Liver (tissue), 3 donors: ENCODE measurements around the gene RHOT2.

Experiments
- EGR1 ChIP-seq, 2 donors: IDR thresholded peaks; 2 replicates each; pipeline ENCODE4 v1.6.1; 2016 to 2018; ENCODE audit warnings: antibody characterized with exemption in 2 of 2, low read depth in 2 of 2
- FOXA1 ChIP-seq: IDR thresholded peaks from 2 replicates; pipeline ENCODE4 v1.6.1; 2016; ENCODE audit warnings: antibody characterized with exemption
- GABPA ChIP-seq, 2 donors: IDR thresholded peaks in 1 of 2; conservative IDR thresholded peaks in 1 of 2; 2 replicates each; pipeline ENCODE4 v1.6.1; 2016; ENCODE audit warnings: antibody characterized with exemption in 2 of 2, mild to moderate bottlenecking in 1 of 2, moderate library complexity in 1 of 2
- HNF4G ChIP-seq: IDR thresholded peaks from 2 replicates; pipeline ENCODE4 v1.6.1; 2016; ENCODE audit warnings: antibody characterized with exemption
- JUND ChIP-seq, 2 donors: IDR thresholded peaks; 2 replicates each; pipeline ENCODE4 v1.6.1; 2016; ENCODE audit warnings: antibody characterized with exemption in 2 of 2
- RAD21 ChIP-seq, 2 donors: IDR thresholded peaks; 2 replicates each; pipeline ENCODE4 v1.6.1; 2016; ENCODE audit warnings: antibody characterized with exemption in 2 of 2, mild to moderate bottlenecking in 2 of 2
- TAF1 ChIP-seq: conservative IDR thresholded peaks from 2 replicates; pipeline ENCODE4 v1.6.1; 2016; ENCODE audit warnings: antibody characterized with exemption, mild to moderate bottlenecking
- YY1 ChIP-seq: IDR thresholded peaks from 2 replicates; pipeline ENCODE4 v1.6.1; 2016; ENCODE audit warnings: antibody characterized with exemption, mild to moderate bottlenecking
- TF ChIP-seq, protein P1 (sequence below): fragments of 150-350 bp; IDR thresholded peaks from 2 replicates; pipeline ENCODE4 v1.5.1; 2017; ENCODE audit warnings: improper control_type of control experiment, low read depth, low read length; ENCODE audit not compliant: missing input control
- TF ChIP-seq, protein P2 (sequence below): IDR thresholded peaks from 2 replicates; pipeline ENCODE4 v1.6.1; 2016; ENCODE audit warnings: antibody characterized with exemption
- TF ChIP-seq, protein P3 (sequence below): IDR thresholded peaks from 2 replicates; pipeline ENCODE4 v1.6.1; 2016; ENCODE audit warnings: antibody characterized with exemption
- TF ChIP-seq, protein P4 (sequence below): IDR thresholded peaks from 2 replicates; pipeline ENCODE4 v1.6.1; 2016; ENCODE audit warnings: antibody characterized with exemption
- TF ChIP-seq, protein P5 (sequence below): IDR thresholded peaks from 2 replicates; pipeline ENCODE4 v1.6.1; 2016; ENCODE audit warnings: antibody characterized with exemption, mild to moderate bottlenecking
- donor health status: healthy.
- donor health status: healthy.

DNA sequence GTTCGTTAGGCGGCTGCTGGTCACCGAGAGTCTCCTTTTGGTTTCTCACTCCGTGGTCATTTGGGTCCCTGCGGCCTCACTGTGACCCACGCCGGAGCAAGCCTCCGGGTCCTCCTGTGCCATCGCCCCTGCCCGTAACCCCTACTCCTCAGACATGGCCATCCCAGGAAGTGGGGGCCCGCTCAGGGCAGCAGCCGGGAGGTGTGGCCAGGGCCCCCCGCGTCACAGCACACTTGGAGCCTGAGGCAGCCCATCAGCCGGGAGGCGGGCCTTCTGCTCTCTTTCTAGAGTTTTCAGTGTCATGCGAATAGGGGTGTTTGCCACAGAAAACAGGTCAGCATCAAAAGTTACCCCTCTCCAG lies 45.0 kb upstream of the RHOT2 start:
- TF ChIP-seq, protein P1, sequence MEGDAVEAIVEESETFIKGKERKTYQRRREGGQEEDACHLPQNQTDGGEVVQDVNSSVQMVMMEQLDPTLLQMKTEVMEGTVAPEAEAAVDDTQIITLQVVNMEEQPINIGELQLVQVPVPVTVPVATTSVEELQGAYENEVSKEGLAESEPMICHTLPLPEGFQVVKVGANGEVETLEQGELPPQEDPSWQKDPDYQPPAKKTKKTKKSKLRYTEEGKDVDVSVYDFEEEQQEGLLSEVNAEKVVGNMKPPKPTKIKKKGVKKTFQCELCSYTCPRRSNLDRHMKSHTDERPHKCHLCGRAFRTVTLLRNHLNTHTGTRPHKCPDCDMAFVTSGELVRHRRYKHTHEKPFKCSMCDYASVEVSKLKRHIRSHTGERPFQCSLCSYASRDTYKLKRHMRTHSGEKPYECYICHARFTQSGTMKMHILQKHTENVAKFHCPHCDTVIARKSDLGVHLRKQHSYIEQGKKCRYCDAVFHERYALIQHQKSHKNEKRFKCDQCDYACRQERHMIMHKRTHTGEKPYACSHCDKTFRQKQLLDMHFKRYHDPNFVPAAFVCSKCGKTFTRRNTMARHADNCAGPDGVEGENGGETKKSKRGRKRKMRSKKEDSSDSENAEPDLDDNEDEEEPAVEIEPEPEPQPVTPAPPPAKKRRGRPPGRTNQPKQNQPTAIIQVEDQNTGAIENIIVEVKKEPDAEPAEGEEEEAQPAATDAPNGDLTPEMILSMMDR, result no peak
- TF ChIP-seq, protein P2, sequence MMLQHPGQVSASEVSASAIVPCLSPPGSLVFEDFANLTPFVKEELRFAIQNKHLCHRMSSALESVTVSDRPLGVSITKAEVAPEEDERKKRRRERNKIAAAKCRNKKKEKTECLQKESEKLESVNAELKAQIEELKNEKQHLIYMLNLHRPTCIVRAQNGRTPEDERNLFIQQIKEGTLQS, result no peak
- TF ChIP-seq TAF1, result no peak
- TF ChIP-seq RAD21 (IDR thresholded peaks at IDR 0.05), result no peak
- no peak for TF ChIP-seq HNF4G
- TF ChIP-seq, protein P3, sequence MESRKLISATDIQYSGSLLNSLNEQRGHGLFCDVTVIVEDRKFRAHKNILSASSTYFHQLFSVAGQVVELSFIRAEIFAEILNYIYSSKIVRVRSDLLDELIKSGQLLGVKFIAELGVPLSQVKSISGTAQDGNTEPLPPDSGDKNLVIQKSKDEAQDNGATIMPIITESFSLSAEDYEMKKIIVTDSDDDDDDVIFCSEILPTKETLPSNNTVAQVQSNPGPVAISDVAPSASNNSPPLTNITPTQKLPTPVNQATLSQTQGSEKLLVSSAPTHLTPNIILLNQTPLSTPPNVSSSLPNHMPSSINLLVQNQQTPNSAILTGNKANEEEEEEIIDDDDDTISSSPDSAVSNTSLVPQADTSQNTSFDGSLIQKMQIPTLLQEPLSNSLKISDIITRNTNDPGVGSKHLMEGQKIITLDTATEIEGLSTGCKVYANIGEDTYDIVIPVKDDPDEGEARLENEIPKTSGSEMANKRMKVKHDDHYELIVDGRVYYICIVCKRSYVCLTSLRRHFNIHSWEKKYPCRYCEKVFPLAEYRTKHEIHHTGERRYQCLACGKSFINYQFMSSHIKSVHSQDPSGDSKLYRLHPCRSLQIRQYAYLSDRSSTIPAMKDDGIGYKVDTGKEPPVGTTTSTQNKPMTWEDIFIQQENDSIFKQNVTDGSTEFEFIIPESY, result no peak
- TF ChIP-seq, protein P4, sequence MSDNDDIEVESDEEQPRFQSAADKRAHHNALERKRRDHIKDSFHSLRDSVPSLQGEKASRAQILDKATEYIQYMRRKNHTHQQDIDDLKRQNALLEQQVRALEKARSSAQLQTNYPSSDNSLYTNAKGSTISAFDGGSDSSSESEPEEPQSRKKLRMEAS, result no peak
- TF ChIP-seq EGR1 (IDR thresholded peaks at IDR 0.05; ENCODE audit: low read depth in 2 of 2), result no peak
- no peak for TF ChIP-seq GABPA (IDR thresholded peaks at IDR 0.05 in 1 of 2, conservative IDR thresholded peaks at IDR 0.05 in 1 of 2)
- TF ChIP-seq JUND (IDR thresholded peaks at IDR 0.05), result no peak
- TF ChIP-seq, protein P5, sequence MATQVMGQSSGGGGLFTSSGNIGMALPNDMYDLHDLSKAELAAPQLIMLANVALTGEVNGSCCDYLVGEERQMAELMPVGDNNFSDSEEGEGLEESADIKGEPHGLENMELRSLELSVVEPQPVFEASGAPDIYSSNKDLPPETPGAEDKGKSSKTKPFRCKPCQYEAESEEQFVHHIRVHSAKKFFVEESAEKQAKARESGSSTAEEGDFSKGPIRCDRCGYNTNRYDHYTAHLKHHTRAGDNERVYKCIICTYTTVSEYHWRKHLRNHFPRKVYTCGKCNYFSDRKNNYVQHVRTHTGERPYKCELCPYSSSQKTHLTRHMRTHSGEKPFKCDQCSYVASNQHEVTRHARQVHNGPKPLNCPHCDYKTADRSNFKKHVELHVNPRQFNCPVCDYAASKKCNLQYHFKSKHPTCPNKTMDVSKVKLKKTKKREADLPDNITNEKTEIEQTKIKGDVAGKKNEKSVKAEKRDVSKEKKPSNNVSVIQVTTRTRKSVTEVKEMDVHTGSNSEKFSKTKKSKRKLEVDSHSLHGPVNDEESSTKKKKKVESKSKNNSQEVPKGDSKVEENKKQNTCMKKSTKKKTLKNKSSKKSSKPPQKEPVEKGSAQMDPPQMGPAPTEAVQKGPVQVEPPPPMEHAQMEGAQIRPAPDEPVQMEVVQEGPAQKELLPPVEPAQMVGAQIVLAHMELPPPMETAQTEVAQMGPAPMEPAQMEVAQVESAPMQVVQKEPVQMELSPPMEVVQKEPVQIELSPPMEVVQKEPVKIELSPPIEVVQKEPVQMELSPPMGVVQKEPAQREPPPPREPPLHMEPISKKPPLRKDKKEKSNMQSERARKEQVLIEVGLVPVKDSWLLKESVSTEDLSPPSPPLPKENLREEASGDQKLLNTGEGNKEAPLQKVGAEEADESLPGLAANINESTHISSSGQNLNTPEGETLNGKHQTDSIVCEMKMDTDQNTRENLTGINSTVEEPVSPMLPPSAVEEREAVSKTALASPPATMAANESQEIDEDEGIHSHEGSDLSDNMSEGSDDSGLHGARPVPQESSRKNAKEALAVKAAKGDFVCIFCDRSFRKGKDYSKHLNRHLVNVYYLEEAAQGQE, result no peak
- TF ChIP-seq FOXA1, result no peak
- TF ChIP-seq YY1, result no peak
